RWPE1 (cell line): Measurements from ENCODE around the gene MYO7A.
A peak's percentile ranks its signal among the peaks of the same experiment; 100 is the strongest.

Experiments
- CTCF ChIA-PET: fragments of 350-600 bp; sonication (Branson Sonifier 250); formaldehyde crosslinking; extraction: SDS; loops from one replicate; lab custom pipeline; 2021; lab: Yijun Ruan, JAX
- POLR2A ChIA-PET: fragments of 400-600 bp; formaldehyde crosslinking; extraction: SDS; loops from one replicate; lab custom pipeline; 2020; ENCODE audit warnings: antibody characterized with exemption; ENCODE audit not compliant: low non-redundant PET; lab: Yijun Ruan, JAX
- DNase-seq: peaks from one replicate; pipeline ENCODE4 v3.0.0; 2012; ENCODE audit warnings: low spot score
- H3K27ac ChIP-seq: fragments of 450-650 bp; 2 replicates; pipeline ENCODE4 v1.5.1; 2017
- TF ChIP-seq, protein P1 (sequence below): fragments of 450-650 bp; conservative IDR thresholded peaks from 2 replicates; pipeline ENCODE4 v1.5.1; 2017; ENCODE audit warnings: low read depth, mild to moderate bottlenecking

Gene MYO7A

DNA sequence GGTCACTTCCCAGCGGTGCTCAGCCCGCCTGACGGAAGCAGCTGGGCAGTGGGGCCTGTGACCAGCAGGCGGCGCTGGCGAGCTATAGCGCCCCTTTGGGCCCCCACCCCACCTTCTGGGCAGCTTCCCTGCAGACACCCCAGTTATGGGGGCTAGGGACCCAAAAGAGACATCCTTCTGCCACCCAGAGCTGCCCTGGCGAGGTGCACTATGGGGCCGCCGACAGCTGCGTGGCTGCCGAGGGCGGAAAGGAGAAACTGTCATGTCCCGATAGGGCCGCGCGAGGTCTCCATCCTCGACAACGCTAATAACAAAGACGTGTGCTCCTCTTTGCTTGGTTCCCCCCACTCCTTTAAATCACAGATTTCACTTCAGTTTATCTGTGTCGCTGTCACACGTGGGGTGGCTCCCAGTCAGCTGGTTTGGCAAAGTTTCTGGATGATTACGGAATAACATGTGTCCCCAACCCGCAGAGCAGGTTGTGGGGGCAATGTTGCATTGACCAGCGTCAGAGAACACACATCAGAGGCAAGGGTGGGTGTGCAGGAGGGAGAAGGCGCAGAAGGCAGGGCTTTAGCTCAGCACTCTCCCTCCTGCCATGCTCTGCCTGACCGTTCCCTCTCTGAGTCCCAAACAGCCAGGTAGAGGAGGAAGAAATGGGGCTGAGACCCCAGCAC lies 673 bp upstream of the MYO7A start:
- CTCF ChIA-PET: interaction anchor here (0.5 to 2.6 kb wide), 40 partner anchors 8 to 887 kb away, joined by 3 to 33 read pairs (median 4); partner anchors contain the start of gene AQP11
- TF ChIP-seq, protein P1, sequence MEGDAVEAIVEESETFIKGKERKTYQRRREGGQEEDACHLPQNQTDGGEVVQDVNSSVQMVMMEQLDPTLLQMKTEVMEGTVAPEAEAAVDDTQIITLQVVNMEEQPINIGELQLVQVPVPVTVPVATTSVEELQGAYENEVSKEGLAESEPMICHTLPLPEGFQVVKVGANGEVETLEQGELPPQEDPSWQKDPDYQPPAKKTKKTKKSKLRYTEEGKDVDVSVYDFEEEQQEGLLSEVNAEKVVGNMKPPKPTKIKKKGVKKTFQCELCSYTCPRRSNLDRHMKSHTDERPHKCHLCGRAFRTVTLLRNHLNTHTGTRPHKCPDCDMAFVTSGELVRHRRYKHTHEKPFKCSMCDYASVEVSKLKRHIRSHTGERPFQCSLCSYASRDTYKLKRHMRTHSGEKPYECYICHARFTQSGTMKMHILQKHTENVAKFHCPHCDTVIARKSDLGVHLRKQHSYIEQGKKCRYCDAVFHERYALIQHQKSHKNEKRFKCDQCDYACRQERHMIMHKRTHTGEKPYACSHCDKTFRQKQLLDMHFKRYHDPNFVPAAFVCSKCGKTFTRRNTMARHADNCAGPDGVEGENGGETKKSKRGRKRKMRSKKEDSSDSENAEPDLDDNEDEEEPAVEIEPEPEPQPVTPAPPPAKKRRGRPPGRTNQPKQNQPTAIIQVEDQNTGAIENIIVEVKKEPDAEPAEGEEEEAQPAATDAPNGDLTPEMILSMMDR: peak; percentile 97
- DNase-seq: peak; percentile 50
- POLR2A ChIA-PET: no interaction called here
- H3K27ac ChIP-seq: no peak overlapping the region

DNA sequence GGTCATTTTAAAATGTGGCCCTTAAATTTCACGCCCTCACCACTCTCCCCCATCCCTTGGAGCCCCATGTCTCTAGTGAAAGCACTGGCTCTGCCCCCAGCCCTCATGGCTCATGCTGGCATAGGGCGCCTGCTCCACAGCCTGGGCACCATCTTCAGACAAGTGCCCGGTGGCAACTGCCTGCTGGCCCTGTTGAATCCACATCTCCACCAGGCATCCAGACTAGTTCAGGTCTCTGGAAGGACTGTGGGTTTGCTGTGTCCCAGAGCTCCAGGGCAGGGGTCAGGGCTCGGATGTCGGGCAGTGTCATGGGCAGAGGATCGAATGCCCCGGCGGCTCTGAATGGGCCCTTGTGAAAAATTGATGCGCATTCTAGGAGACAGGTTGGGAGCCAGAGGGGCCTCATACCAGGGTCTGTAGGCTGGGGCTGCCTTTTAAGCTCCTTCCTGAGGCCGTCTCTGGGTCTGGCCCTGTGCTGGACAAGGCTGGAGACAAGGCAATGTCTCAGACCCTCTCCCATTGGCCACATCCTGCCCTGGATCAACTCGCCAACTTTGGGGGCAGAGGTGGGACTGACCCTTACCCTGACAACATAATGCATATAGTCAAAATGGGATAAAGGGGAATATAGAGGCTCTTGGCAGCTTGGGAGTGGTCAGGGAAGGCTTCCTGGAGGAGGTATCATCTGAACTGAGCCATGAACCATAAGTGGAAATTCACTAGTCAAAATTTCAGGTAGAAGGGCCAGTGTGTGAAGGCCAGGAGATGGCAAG lies 1.2 kb downstream of the MYO7A start:
- CTCF ChIA-PET: interaction anchor here (0.7 to 2.5 kb wide), 3 partner anchors 10 to 901 kb away, joined by 3 to 33 read pairs (median 3); no protein-coding TSS in a partner anchor
- no peak for DNase-seq
- POLR2A ChIA-PET: no interaction called here
- no peak overlapping the region for H3K27ac ChIP-seq
- TF ChIP-seq, protein P1: no peak

DNA sequence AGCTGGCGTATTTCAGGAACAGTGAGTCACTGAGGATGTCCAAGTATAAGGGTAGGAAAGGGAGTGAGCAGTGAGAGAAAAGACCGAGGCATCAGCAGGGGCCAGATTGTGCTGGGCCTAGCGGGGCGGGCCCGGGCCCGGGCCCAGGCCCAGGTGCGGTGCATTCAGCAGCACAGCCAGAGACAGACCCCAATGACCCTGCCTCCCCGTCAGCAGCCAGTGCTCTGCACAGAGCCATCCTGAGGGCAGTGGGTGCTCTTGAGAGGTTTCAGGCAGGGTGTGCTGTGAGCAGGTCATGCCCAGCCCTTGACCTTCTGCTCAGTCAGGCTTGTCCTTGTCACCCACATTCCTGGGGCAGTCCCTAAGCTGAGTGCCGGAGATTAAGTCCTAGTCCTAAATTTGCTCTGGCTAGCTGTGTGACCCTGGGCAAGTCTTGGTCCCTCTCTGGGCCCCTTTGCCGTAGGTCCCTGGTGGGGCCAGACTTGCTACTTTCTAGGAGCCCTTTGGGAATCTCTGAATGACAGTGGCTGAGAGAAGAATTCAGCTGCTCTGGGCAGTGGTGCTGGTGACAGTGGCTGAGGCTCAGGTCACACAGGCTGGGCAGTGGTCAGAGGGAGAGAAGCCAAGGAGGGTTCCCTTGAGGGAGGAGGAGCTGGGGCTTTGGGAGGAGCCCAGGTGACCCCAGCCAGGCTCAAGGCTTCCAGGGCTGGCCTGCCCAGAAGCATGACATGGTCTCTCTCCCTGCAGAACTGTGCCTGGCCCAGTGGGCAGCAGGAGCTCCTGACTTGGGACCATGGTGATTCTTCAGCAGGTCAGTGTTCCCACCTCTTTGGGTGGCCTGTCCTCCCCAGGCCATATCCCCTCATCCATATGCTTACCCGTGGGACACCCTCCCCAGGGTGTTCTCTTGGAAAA lies 2.1 kb downstream of the MYO7A start:
- H3K27ac ChIP-seq: no peak overlapping the region
- ChIA-PET POLR2A (no interaction called here), CTCF (interaction anchor here (0.6 kb wide), 1 partner anchor 44 kb away, joined by 3 read pairs; no protein-coding TSS in a partner anchor)
- no peak for DNase-seq
- TF ChIP-seq, protein P1: no peak

DNA sequence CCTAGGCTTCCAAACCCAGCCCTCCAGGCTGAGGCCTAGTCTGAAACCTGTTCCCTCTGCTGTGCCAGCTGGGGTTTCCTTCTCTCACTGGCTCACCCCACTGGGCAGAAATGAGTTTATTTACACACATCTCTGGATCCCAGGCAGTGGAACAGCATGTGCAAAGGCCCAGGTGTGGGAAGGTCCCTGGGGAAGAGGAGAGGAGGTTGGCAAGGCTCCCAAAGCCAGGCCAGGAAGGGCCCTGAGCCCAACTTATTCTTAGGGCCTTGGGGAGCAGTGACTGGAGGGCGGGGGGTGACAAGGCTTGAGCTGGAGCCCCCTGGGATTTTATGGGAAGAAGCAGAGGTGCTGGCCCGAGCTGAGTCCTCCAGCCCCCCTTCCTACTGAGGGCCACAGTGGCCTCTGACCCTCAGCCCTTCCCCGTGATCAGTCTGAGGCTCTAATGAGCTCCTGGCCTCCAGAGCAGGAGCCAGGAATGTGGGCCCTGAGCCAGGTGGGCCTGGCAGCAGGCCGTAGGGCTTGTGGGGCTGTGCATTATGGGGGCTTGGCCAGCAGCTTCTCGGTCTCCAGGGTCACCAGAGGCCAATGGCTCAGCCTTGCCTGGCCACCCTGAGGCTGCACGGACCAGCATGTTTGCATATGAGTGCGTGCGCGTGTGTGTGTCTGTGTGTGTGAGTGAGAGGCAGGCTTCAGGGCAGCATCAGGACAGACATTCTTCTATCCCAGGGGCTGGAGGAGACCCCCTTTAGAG lies 2.9 kb downstream of the MYO7A start:
- TF ChIP-seq, protein P1: no peak
- ChIA-PET CTCF (interaction anchor here (0.6 kb wide), 1 partner anchor 45 kb away, joined by 3 read pairs; no protein-coding TSS in a partner anchor), POLR2A (no interaction called here)
- no peak overlapping the region for H3K27ac ChIP-seq
- DNase-seq: no peak

DNA sequence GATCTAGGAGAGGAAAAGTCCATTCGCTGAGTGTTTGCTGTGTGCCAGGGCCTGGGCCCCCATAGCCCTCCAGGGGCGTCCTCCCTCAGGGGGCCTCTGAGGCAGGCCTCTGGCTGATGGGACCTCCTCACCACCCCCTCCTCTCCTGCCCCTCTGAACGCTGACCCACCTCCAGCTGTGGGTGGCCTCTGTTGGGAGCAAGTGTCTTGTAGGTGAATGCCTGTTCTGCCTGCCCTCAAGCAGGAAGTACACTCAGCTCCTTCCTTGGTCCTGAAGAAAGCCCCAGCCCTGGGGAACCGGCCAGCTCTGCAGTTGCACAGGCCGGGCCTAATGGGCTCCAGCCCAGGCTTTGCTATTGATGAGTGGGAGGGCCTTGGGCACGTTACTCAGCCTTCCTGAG lies 3.5 kb downstream of the MYO7A start:
- no peak for DNase-seq
- CTCF ChIA-PET: interaction anchor here (0.6 kb wide), 1 partner anchor 396 kb away, joined by 3 read pairs; no protein-coding TSS in a partner anchor
- POLR2A ChIA-PET: no interaction called here
- TF ChIP-seq, protein P1: no peak
- no peak overlapping the region for H3K27ac ChIP-seq
